Measurements from ENCODE around the gene PACS1.

The PACS1 gene

GRCh38 chr11:66268952-66269905 lies 199.2 kb downstream of the PACS1 start:
- Histone ChIP-seq H3K4me3 (ENCODE audit: low read length) (peak overlapping the region; percentile 90), H3K36me3 (replicated peaks; ENCODE audit: low read depth, low read length) (peaks cover 29% of the 10 kb centered on the region), H3K79me2 (ENCODE audit: low read length) (peaks cover 31% of the 10 kb centered on the region), H3K27ac (ENCODE audit: low read length) (peak overlapping the region; percentile 65), H3K4me2 (ENCODE audit: low read length) (peak overlapping the region; percentile 96), H3K27me3 (ENCODE audit: low read depth, low read length) (no peaks in the 10 kb centered on the region), H4K20me1 (ENCODE audit: insufficient read depth, low read length) (peaks cover 17% of the 10 kb centered on the region), H3K4me1 (ENCODE audit: low read length) (peaks cover 7% of the 10 kb centered on the region), H3K9ac (ENCODE audit: low read length) (peak overlapping the region; percentile 95), H3K9me3 (ENCODE audit: insufficient read depth, low read length) (no peaks in the 10 kb centered on the region), H2AFZ (ENCODE audit: low read depth, low read length) (no peak overlapping the region)
- TF ChIP-seq EZH2phosphoT487 (IDR thresholded peaks at IDR 0.05; ENCODE audit: low read depth) = no peak
- TF ChIP-seq, protein P1, sequence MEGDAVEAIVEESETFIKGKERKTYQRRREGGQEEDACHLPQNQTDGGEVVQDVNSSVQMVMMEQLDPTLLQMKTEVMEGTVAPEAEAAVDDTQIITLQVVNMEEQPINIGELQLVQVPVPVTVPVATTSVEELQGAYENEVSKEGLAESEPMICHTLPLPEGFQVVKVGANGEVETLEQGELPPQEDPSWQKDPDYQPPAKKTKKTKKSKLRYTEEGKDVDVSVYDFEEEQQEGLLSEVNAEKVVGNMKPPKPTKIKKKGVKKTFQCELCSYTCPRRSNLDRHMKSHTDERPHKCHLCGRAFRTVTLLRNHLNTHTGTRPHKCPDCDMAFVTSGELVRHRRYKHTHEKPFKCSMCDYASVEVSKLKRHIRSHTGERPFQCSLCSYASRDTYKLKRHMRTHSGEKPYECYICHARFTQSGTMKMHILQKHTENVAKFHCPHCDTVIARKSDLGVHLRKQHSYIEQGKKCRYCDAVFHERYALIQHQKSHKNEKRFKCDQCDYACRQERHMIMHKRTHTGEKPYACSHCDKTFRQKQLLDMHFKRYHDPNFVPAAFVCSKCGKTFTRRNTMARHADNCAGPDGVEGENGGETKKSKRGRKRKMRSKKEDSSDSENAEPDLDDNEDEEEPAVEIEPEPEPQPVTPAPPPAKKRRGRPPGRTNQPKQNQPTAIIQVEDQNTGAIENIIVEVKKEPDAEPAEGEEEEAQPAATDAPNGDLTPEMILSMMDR (IDR thresholded peaks at IDR 0.05; ENCODE audit: low read depth, low read length) = peak; percentile 23; the same call in 1 of the 2 replicates

DNA sequence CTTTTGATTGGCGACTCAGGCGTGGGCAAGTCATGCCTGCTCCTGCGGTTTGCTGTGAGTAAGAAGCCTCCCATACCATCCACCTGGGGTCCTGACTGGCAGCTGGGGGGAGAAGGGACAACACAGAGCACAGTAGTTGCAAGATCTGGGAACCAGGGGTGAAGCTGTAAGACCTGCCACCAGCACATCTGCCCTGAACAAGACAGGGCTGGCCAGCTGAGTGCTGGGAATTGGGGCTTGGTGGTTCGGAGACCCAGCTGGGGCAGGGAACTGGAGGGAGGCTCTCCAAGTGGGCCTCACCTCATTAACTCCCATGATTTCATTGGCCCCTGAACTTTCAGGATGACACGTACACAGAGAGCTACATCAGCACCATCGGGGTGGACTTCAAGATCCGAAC lies 201.7 kb downstream of the PACS1 start:
- H3K27me3 ChIP-seq (ENCODE audit: low read depth, low read length) = no peaks in the 10 kb centered on the region
- peaks cover 39% of the 10 kb centered on the region for H3K36me3 ChIP-seq (replicated peaks; ENCODE audit: low read depth, low read length)
- H2AFZ ChIP-seq (ENCODE audit: low read depth, low read length) = no peak overlapping the region
- no peaks in the 10 kb centered on the region for H3K9me3 ChIP-seq (ENCODE audit: insufficient read depth, low read length)
- H3K79me2 ChIP-seq (ENCODE audit: low read length) = peaks cover 31% of the 10 kb centered on the region
- TF ChIP-seq EZH2phosphoT487 (IDR thresholded peaks at IDR 0.05; ENCODE audit: low read depth) = no peak
- TF ChIP-seq, protein P1 (IDR thresholded peaks at IDR 0.05; ENCODE audit: low read depth, low read length) = no peak
- peaks cover 7% of the 10 kb centered on the region for H3K4me1 ChIP-seq (ENCODE audit: low read length)
- no peak overlapping the region for H3K4me3 ChIP-seq (ENCODE audit: low read length)
- no peak overlapping the region for H3K27ac ChIP-seq (ENCODE audit: low read length)
- H3K9ac ChIP-seq (ENCODE audit: low read length) = no peak overlapping the region
- no peak overlapping the region for H3K4me2 ChIP-seq (ENCODE audit: low read length)
- peaks cover 20% of the 10 kb centered on the region for H4K20me1 ChIP-seq (ENCODE audit: insufficient read depth, low read length)

DNA sequence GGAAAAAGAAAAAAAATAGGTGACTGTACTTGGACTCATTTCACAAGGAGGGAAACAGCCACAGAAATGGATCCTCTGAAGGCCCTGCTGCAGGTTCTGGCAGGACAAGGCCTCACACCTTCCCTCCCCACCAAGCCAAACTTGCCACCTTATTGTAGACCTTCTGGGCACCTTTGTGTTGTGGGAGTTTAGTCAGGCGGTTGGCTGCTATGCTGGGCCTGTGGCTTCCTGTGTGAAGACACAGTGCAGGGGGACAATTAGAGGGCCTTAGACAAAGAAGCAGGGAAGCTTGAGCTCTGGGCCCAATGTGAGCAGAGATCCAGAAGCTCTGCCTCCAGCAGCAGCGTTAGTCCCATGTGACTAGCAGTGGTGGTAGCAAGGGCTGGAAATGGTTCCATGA lies 202.5 kb downstream of the PACS1 start:
- H3K79me2 ChIP-seq (ENCODE audit: low read length) = peaks cover 31% of the 10 kb centered on the region
- peaks cover 20% of the 10 kb centered on the region for H4K20me1 ChIP-seq (ENCODE audit: insufficient read depth, low read length)
- no peak for TF ChIP-seq EZH2phosphoT487 (IDR thresholded peaks at IDR 0.05; ENCODE audit: low read depth)
- TF ChIP-seq, protein P1 (IDR thresholded peaks at IDR 0.05; ENCODE audit: low read depth, low read length) = no peak
- H3K27ac ChIP-seq (ENCODE audit: low read length) = no peak overlapping the region
- no peak overlapping the region for H2AFZ ChIP-seq (ENCODE audit: low read depth, low read length)
- H3K4me3 ChIP-seq (ENCODE audit: low read length) = no peak overlapping the region
- peaks cover 10% of the 10 kb centered on the region for H3K4me1 ChIP-seq (ENCODE audit: low read length)
- H3K27me3 ChIP-seq (ENCODE audit: low read depth, low read length) = no peaks in the 10 kb centered on the region
- no peaks in the 10 kb centered on the region for H3K9me3 ChIP-seq (ENCODE audit: insufficient read depth, low read length)
- H3K9ac ChIP-seq (ENCODE audit: low read length) = no peak overlapping the region
- H3K36me3 ChIP-seq (replicated peaks; ENCODE audit: low read depth, low read length) = peaks cover 39% of the 10 kb centered on the region
- no peak overlapping the region for H3K4me2 ChIP-seq (ENCODE audit: low read length)

DNA sequence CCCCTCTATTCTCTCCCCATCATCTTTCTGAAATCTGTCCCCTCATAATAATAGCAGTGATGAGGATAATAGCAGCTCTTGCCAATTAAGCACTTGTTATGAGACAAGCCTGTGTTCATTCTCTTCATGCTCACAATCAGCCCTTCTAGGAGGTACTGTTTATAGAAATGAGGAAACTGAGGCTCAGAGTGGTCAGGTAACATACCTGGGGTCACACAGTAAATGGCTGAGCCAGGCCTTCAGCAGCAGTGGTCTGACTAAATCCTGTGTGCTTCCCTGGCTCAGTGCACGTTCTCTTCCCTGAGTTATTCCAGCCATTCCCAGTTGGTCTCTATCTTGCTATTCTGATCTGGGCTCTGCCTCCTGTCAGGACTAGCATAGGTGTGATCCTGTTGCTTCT lies 204.1 kb downstream of the PACS1 start:
- Histone ChIP-seq H3K36me3 (replicated peaks; ENCODE audit: low read depth, low read length) (peaks cover 39% of the 10 kb centered on the region), H3K4me3 (ENCODE audit: low read length) (no peak overlapping the region), H4K20me1 (ENCODE audit: insufficient read depth, low read length) (peaks cover 20% of the 10 kb centered on the region), H2AFZ (ENCODE audit: low read depth, low read length) (no peak overlapping the region), H3K27ac (ENCODE audit: low read length) (no peak overlapping the region), H3K79me2 (ENCODE audit: low read length) (peaks cover 25% of the 10 kb centered on the region), H3K4me2 (ENCODE audit: low read length) (no peak overlapping the region), H3K9ac (ENCODE audit: low read length) (no peak overlapping the region), H3K4me1 (ENCODE audit: low read length) (peaks cover 14% of the 10 kb centered on the region), H3K27me3 (ENCODE audit: low read depth, low read length) (no peaks in the 10 kb centered on the region), H3K9me3 (ENCODE audit: insufficient read depth, low read length) (no peaks in the 10 kb centered on the region)
- no peak for TF ChIP-seq EZH2phosphoT487 (IDR thresholded peaks at IDR 0.05; ENCODE audit: low read depth)
- TF ChIP-seq, protein P1 (IDR thresholded peaks at IDR 0.05; ENCODE audit: low read depth, low read length) = no peak
